GM20431 (cell line): ENCODE results near the gene PROCR.
"Not testable (repeated sequence)": the region's sequence is repeated elsewhere in the genome, so short reads cannot be mapped to it uniquely, and the experiment has no call there.

Experiments
- in situ Hi-C: fragments of 300-500 bp; cut with MseI, MboI; formaldehyde crosslinking; loops from one replicate; pipeline ENCODE4 v1.15.0; 2020; ENCODE audit warnings: low sequenced_read_pairs; ENCODE audit not compliant: unreplicated experiment

PROCR gene

DNA sequence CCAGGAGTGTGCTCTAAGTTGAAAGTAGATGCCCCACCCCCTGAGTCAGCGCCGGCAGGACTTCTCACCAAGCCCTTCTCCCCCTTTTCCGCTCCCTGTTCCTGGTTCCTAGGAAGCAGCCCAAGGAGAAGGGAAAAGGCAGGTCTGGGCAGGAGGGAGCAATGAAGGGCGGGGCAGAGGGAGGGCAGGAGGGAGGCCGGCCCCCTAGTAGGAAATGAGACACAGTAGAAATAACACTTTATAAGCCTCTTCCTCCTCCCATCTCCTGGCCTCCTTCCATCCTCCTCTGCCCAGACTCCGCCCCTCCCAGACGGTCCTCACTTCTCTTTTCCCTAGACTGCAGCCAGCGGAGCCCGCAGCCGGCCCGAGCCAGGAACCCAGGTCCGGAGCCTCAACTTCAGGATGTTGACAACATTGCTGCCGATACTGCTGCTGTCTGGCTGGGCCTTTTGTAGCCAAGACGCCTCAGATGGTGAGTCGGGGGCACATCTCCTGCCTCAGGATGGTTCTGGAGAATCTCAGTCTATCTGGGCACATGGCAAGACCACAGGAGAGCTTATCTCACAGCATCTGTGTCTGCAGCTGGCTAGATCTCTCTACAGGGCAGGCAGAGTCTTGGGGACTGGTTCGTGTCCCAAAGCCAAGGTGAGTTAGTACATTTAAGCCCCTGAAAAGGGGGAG lies at the start of gene PROCR:
Gene PROCR (plus strand): TSS at position 320 of the 681 bp plus-strand sequence. CDS start 83 bp downstream, at position 403.
- in situ Hi-C loops, result no loop called here

DNA sequence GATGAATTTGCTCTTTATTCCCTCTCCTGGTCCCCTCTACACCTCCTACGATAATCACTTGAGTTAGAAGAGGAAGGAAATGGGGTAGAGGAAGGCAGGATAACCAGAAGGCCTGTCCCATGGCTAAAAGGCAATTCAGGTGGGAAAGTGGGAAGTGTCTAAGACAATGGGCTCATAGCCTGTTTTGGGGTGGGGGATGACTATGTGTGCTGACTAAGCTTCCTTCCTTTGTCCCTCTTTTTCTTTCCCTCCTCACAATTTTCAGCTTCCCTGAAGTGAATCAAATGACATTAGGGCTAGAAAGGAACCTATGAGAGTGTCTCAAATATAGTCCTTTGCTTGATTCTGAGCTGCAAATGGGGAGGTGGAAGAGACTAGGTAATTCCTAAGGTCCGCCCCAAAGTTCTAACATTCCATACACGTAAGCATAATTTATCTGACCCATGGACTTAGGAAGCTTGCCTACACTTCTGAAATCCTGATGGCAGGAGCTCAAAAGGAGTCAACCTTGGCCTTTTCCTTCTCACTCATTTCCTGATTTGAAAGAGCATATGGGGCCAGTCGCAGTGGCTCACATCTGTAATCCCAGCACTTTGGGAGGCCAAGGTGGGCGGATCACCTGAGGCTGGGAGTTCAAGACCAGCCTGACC lies 49.0 kb upstream of the PROCR start:
- in situ Hi-C loops, result loop anchor here (25.0 kb wide), 1 partner anchor 89 kb away; no protein-coding TSS in a partner anchor

DNA sequence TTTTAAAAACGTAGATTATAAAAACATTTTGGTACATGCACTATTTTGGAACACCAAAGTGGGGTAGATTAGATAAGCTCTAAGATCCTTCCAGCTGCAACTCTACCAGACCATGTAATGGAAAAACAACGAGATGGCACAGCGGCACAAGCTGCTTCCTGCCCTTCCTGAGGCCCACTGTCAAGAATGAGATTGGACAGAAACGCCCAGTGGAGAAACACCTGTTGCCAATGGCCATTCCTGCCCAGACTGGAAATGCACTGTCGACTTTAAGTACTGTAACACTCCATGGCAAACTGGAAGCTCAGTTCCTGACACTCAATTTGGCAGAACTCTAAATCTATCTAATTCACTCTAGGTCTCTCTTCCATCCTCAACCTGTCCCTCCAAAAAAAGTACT lies 46.1 kb upstream of the PROCR start:
- in situ Hi-C loops, result no loop called here

DNA sequence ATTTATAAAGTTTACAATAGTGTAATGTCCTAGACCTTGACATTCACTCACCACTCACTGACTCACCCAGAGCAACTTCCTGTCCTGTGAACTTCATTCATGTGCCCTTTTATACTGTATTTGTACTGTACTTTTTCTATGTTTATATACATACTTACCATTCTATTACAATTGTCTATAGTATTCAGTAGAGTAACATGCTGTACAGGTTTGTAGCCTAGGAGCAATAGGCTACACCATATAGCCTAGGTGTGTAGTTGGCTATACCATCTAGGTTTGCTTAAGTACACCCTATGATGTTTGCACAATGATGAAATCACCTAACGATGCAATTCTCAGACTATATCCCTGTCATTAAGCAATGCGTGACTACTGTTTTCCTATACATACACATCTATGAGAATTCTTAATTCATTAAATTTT lies 42.2 kb upstream of the PROCR start:
- in situ Hi-C loops, result no loop called here

DNA sequence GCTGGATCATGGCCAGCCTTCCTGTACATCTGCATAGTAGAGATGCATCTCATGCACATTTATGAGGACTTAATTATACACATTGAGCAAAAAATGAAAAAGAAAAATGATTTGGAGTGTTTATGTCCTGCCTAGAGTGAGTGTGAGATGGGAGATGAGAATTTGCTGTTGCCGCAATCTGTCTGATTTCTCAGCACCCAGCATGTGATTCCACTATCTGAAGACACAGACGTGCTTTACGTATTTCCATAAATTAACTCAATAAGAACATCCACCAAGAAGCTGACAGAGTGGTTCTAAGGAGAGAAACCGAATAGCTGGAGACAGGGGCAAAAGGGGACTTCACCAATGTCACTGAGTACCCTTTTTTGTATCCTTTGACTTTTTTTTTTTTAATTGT lies 39.9 kb upstream of the PROCR start:
- in situ Hi-C loops, result no loop called here

DNA sequence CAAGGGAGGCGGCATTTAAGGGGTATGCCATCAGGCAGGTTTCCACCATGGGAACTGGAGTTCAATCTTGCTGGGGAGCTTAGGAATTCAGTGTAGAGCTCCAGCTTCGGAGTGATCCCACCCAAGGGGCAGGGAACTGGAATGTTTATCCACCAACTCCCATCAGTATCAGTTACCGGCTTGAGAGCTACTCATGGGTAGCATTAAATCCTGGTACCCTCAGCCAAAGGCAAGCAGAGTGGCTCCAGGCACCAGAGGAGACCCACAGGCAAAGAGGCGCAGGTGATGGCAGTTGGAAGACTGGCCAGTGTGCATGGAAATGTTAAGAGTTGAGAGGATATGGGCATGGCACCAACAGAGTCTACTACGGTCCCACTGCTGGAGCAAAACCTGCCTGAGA lies 38.8 kb upstream of the PROCR start:
- in situ Hi-C loops, result no loop called here

DNA sequence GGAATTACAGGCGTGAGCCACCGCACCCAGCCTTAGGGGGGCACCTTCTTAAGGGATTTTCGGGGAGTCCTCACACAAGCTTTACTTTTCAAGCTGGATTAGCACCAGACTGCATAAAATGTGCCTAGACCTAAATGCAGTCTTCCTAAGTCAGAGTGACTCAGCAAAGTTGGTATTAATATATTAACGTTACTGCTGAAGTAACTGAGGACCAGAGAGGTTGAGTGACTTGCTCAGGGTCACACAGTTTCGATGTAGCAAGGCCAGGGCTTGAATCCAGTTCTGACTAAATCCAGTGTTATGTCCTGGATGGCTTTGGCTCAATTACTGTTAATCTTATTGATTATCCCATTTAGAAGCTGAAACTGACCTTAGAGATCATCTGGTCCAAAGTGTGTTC lies 38.1 kb upstream of the PROCR start:
- in situ Hi-C loops, result no loop called here

DNA sequence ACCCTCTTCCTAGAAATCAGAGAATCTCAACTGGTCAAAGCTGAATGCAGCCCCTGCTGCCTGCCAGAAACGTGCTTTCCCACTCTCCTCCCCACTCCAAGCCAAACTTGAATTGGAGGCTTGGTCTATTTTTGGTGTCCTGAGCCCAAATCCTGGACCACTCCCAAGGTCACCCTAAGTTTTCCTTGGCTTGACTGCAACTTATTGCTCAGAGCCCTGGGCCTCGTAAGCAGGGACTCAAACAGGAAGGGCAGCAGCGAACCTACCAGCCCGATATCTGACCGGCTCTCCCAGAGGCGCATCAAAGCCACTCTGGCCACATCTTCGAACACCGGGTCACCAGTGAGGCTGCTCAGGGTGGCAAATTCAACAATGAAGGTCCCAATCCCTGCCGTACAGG lies 37.4 kb upstream of the PROCR start:
- in situ Hi-C loops, result no loop called here

DNA sequence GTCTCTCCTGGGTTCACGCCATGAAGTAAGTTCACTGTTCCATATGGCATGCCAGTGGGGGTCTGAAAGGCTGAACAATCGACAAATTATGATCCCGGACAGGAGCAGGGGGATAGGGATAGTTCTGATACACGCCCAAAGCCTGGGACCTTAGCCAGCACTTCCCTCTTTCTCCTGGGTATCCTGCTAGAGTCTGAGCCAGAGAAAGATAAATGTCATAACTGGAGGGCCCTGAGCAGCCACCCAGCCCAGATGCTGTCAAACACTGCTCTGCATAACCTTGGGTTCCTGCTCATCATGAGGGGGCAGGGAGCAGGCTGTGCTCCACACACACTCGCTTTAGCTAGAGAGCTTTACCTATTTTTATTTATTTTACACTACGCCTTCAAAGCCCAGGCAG lies 37.0 kb upstream of the PROCR start:
- in situ Hi-C loops, result no loop called here

DNA sequence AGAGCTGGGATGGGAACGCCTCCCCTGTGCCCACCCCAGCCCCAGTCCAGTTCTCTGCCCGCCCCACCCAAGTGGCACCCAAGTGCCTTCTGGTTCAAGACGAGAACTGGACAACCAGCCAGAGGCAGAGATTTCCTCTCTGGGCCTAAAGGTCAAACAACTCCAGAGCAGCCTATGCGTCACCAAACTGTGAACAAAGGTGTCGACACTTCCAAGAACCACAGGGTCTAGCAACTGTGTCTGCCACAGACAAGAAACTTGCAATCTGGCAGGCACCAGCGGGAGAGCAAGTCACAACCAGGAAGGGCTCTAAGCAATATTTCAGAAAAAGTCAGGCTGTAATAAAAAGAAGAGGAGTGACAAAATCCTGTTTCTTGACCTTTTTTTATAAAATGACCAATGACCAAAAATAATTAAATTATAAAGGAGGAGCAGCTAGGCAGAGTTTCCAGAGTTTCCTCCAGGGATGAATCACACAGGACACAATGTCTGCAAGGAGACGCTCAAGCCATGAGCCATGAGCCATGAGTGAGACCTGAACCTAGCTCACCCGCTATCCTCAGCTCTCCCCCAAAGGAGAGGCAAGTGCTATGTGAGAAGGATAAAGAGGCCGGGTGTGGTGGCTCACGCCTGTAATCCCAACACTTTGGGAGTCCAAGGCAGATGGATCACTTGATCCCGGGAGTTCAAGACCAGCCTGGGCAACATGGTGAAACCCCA lies 35.8 kb upstream of the PROCR start:
- in situ Hi-C loops, result no loop called here

DNA sequence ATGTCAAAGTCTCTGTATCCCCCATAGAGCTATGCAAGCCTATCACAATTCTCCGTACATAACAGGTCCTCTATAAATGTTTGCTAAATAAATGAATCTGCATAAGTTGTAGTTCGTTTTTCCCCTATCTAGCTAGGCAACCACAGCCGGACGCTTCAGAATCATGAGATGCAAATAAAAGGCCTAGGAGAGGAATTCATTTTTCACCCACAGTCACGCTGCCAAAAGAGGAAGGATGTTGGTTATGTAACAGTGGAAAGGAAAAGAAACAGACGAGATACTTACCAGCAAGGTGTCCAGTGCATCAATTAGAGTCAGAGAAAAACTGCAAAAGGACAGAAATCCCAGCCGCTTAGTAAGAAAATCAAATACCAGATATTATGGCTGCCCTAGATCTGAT lies 27.2 kb upstream of the PROCR start:
- in situ Hi-C loops, result no loop called here

DNA sequence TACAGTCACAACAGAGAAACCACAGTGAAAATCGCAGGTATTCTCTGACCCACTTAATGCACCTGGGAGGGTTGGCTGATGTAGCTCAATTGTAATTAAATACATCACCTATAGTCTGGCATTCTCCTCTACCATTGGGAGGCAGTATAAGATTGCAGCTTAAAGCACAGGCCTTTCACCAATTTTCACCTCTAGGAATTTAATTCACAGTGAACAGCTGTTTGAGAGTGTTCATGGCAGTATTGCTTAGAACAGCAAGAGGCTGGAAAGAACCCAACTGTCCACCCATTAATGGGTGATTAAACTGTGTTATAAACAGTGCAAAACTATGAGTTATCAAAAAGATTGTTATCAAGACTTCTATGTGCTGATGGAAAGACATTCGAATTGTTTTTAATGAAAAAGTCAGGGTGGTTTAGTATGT lies 26.7 kb upstream of the PROCR start:
- in situ Hi-C loops, result no loop called here

DNA sequence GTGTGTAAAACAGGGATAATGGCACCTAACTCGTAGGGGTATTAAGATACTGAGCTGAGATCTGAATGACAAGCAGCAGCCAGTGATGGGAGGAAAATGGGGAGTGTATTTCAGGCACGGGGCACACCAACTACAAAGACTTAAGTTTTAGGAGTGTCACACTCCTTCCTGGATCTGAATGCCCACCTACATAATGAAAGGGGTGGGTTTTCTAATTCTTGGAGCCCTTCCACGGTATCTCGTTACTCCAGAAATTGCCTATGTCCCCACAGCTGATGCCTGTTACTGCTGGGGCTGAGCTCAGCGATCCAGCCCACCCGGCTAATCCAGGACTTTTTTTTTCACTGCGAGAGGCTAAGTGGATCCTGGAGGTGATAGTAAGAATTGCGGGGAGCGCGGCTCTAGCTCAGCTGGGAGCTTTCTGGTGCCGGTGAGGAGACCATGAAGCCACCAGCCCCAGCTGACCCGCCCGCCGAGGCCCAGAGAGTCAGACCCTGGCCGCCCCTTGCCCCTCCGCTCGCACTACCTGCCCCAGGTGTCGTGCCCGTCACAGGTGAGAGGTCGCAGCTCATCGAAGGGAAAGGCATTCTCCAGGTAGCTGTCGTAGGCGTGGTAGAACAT lies 25.5 kb upstream of the PROCR start:
- in situ Hi-C loops, result no loop called here

DNA sequence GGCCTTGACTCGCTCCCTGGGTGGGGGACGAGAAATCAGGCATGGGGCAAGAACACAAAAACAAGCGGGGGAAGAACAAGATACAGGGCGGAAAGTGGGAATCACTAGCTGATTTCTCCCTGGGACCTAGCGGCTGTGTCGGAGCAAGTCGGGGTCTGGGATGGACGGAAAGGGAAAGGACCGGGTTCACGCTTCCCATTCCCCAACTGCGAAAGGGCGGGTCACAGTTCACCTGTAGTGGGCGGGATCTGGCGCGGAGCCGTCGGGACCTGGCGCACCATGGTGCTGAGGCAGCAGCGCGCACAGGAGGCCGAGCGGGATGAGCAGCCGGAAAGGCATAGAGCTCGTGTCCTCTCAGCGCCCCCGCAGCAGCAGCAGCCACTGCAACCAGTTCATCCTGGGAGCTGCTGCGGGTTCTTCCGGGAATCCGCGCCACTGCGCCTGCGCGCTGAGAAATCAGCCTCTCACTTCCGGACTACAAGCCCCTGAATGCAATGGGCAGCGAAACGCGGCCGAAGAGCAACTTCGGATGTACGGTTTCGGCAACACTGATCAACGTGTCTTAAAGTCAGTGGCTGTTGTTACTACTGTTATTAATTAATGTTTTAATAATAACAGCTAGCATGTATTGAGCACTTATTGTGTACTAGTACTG lies 24.8 kb upstream of the PROCR start, which contains the start of gene EDEM2:
Gene EDEM2 (minus strand): TSS at position 417 of the 655 bp plus-strand sequence. CDS start 78 bp downstream, at position 339.
- in situ Hi-C loops, result no loop called here

DNA sequence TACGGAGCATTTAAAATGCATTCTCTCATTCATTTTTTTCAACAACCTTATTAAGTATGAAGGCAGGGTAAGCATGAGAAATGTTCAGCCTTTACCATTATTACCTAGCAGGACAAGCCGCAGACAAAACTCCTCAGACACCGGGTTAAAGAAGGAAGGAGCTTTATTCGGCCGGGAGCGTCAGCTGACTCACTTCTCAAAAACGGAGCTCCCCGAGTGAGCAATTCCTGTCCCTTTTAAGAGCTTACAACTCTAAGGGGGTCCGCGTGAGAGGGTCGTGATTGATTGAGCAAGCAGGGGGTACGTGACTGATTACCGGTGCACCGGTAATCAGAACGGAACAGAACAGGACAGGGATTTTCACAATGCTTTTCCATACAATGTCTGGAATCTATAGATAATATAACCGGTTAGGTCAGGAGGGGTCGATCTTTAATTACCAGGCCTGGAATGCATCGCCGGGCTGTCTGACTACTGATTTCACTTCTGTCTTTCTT lies 24.2 kb upstream of the PROCR start:
- in situ Hi-C loops, result not testable (repeated sequence)

DNA sequence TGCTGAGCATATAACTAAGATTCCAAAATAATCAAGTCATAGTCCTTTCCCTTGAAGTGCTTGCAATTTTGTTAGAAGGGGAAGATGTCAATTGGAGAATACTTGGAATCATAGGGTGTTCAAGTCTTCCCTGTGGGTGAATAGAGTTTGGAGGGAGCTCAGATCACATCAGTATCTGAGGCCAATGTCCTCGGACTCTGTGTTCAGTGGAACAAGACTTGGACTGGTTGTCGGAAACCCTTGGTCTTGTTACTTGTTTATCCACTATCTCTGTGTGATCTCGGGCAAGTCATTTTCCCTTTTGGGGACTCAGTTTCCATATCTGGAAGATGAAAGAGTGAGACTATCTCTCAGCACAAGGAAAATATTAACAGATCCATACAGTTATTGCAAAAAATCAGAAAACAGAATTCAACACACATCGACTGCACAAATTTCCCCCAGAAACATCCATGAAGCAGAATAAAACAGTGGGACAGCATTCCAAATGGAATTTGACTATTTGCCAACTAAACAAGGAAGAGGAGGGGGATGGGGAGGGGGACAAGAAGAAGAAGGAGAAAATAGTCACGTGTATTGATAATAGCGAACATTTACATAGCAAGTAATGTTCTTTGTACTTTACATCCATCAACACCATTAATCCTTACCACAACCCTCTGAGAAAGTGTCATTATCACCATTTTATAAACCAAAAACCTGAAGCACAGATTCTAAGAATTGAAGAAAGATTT lies 20.9 kb upstream of the PROCR start:
- in situ Hi-C loops, result no loop called here

DNA sequence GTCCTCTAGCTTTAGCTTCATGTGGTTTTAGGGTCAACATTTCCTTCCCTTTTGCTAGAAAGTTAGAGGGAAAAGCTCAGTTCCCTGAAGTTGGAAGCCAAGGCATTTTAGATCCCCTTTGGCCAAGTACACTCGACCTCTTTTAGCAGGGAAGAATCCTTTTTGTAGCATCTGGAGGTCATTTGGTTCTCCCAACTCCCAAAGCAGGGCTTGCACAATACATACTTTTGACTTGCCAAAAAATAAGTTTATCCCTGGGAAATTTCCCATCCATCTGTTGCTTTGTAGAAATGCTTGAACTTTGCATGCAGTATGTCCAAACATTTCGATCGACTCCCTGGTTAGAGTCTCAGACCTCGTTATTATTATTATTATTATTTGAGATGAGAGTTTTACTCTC lies 20.1 kb upstream of the PROCR start:
- in situ Hi-C loops, result no loop called here

DNA sequence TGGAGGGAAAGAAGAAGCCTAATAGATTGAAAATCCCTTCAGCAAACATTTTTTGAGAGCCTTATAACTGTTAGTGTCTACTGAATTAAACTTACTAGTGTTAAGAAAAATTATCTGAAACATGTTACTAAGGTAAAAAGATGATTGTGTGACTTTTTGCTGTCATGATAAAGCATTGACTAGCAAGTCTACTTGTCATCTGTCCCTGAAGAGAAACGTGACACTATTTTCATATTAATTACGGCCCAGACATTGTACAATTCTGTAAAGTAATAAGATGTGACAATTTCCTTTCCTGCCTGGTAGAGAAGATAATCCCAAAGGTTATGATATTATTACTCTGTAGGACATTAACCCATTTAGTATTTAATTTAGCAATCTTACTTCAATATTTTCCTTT lies 15.9 kb upstream of the PROCR start:
- in situ Hi-C loops, result no loop called here

DNA sequence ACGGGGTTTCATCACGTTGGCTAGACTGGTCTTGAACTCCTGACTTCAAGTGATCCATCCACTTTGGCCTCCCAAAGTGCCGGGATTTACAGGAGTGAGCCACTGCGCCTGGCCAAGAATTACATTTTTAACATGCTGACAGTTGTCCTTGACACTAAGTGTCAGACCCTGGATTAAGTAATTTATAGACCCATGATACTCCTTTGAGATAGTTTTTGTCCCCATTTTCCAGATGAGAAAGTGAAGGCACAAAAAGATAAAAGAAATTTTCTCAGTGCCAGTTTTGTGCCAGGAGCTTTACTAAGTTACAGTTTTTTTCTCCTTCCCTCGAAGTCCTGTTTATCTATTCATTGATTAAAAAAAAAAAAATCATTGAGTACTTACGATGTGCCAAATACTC lies 14.9 kb upstream of the PROCR start:
- in situ Hi-C loops, result no loop called here
